ENCODE results near the gene PPM1H.
A peak's percentile ranks its signal among the peaks of the same experiment; 100 is the strongest.

The PPM1H gene

GRCh38 chr12:62631471-62632410 is 303.2 kb downstream of the PPM1H start (continued):
- TF ChIP-seq ZBTB10 (tag by site-specific recombination; IDR thresholded peaks at IDR 0.05), result peak; percentile 72
- TF ChIP-seq ZBTB20 (tag by site-specific recombination; IDR thresholded peaks at IDR 0.05), result peak; percentile 74; the same call in 1 of the 2 replicates
- TF ChIP-seq, protein P1, sequence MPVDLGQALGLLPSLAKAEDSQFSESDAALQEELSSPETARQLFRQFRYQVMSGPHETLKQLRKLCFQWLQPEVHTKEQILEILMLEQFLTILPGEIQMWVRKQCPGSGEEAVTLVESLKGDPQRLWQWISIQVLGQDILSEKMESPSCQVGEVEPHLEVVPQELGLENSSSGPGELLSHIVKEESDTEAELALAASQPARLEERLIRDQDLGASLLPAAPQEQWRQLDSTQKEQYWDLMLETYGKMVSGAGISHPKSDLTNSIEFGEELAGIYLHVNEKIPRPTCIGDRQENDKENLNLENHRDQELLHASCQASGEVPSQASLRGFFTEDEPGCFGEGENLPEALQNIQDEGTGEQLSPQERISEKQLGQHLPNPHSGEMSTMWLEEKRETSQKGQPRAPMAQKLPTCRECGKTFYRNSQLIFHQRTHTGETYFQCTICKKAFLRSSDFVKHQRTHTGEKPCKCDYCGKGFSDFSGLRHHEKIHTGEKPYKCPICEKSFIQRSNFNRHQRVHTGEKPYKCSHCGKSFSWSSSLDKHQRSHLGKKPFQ (tag by site-specific recombination; IDR thresholded peaks at IDR 0.05), result no peak
- TF ChIP-seq, protein P2, sequence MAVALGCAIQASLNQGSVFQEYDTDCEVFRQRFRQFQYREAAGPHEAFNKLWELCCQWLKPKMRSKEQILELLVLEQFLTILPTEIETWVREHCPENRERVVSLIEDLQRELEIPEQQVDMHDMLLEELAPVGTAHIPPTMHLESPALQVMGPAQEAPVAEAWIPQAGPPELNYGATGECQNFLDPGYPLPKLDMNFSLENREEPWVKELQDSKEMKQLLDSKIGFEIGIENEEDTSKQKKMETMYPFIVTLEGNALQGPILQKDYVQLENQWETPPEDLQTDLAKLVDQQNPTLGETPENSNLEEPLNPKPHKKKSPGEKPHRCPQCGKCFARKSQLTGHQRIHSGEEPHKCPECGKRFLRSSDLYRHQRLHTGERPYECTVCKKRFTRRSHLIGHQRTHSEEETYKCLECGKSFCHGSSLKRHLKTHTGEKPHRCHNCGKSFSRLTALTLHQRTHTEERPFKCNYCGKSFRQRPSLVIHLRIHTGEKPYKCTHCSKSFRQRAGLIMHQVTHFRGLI (tag by site-specific recombination; IDR thresholded peaks at IDR 0.05), result no peak
- TF ChIP-seq WT1 (tag by site-specific recombination; IDR thresholded peaks at IDR 0.05), result no peak
- TF ChIP-seq ZNF792 (tag by site-specific recombination; IDR thresholded peaks at IDR 0.05), result no peak
- peak; percentile 40; the same call in 1 of the 2 replicates for TF ChIP-seq ZNF2 (tag by site-specific recombination; IDR thresholded peaks at IDR 0.05)
- TF ChIP-seq ZNF707 (tag by site-specific recombination; IDR thresholded peaks at IDR 0.05), result no peak
- TF ChIP-seq SCRT2 (tag by site-specific recombination; IDR thresholded peaks at IDR 0.05), result peak; percentile 12; the same call in 1 of the 2 replicates
- TF ChIP-seq ZNF394 (tag by site-specific recombination; IDR thresholded peaks at IDR 0.05; ENCODE audit: borderline replicate concordance), result peak; percentile 90
- no peak for TF ChIP-seq ZNF16 (tag by site-specific recombination; IDR thresholded peaks at IDR 0.05; ENCODE audit: low read depth)
- TF ChIP-seq ZNF140 (tag by site-specific recombination; IDR thresholded peaks at IDR 0.05), result no peak
- peak; percentile 76 for TF ChIP-seq SP2 (tag by site-specific recombination; IDR thresholded peaks at IDR 0.05)
- no peak for TF ChIP-seq ZNF302 (tag by site-specific recombination; IDR thresholded peaks at IDR 0.05; ENCODE audit: low read depth)
- peak; percentile 86 for TF ChIP-seq GLIS1 (tag by site-specific recombination; IDR thresholded peaks at IDR 0.05)
- TF ChIP-seq, protein P3, sequence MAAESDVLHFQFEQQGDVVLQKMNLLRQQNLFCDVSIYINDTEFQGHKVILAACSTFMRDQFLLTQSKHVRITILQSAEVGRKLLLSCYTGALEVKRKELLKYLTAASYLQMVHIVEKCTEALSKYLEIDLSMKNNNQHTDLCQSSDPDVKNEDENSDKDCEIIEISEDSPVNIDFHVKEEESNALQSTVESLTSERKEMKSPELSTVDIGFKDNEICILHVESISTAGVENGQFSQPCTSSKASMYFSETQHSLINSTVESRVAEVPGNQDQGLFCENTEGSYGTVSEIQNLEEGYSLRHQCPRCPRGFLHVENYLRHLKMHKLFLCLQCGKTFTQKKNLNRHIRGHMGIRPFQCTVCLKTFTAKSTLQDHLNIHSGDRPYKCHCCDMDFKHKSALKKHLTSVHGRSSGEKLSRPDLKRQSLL (tag by site-specific recombination; IDR thresholded peaks at IDR 0.05), result 0 out of 2 replicates have a peak, but pooled peaks have one; percentile 23
- 0 out of 2 replicates have a peak, but pooled peaks have one; percentile 25 for TF ChIP-seq YY1 (tag by site-specific recombination; IDR thresholded peaks at IDR 0.05)
- TF ChIP-seq SP7 (tag by site-specific recombination; IDR thresholded peaks at IDR 0.05), result peak; percentile 67; the same call in 1 of the 2 replicates
- 0 out of 2 replicates have a peak, but pooled peaks have one; percentile 6 for TF ChIP-seq ZBTB8A (tag by site-specific recombination; IDR thresholded peaks at IDR 0.05)
- 0 out of 2 replicates have a peak, but pooled peaks have one; percentile 39 for TF ChIP-seq BCL11A (tag by site-specific recombination; IDR thresholded peaks at IDR 0.05; ENCODE audit: low read depth)
- TF ChIP-seq ZNF76 (tag by site-specific recombination; IDR thresholded peaks at IDR 0.05; ENCODE audit: borderline replicate concordance, low read depth), result no peak
- TF ChIP-seq ZNF610 (tag by site-specific recombination; IDR thresholded peaks at IDR 0.05; ENCODE audit: borderline replicate concordance), result peak; percentile 85; the same call in 1 of the 2 replicates
- peak; percentile 42; the same call in 1 of the 2 replicates for TF ChIP-seq KLF9 (tag by site-specific recombination; IDR thresholded peaks at IDR 0.05; ENCODE audit: low read depth)
- peak; percentile 73; the same call in 1 of the 2 replicates for TF ChIP-seq ZEB2 (tag by site-specific recombination; IDR thresholded peaks at IDR 0.05)
- TF ChIP-seq ZNF488 (tag by site-specific recombination; IDR thresholded peaks at IDR 0.05), result no peak
- TF ChIP-seq ZNF366 (tag by site-specific recombination; conservative IDR thresholded peaks at IDR 0.05), result no peak
- no peak for TF ChIP-seq ZNF112 (tag by site-specific recombination; IDR thresholded peaks at IDR 0.05)
- TF ChIP-seq, protein P4, sequence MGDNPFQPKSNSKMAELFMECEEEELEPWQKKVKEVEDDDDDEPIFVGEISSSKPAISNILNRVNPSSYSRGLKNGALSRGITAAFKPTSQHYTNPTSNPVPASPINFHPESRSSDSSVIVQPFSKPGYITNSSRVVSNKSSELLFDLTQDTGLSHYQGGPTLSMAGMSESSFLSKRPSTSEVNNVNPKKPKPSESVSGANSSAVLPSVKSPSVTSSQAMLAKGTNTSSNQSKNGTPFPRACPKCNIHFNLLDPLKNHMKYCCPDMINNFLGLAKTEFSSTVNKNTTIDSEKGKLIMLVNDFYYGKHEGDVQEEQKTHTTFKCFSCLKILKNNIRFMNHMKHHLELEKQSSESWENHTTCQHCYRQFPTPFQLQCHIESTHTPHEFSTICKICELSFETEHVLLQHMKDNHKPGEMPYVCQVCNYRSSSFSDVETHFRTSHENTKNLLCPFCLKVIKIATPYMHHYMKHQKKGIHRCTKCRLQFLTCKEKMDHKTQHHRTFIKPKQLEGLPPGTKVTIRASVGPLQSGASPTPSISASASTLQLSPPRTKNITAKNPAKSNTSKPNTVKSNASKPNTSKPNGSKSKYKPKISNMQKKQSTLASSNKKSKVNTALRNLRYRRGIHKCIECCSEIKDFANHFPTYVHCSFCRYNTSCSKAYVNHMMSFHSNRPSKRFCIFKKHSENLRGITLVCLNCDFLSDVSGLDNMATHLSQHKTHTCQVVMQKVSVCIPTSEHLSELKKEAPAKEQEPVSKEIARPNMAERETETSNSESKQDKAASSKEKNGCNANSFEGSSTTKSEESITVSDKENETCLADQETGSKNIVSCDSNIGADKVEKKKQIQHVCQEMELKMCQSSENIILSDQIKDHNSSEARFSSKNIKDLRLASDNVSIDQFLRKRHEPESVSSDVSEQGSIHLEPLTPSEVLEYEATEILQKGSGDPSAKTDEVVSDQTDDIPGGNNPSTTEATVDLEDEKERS (tag by site-specific recombination; IDR thresholded peaks at IDR 0.05), result no peak
